Activated B cell treated with CpG ODN at 0.5 μM for 24 hours (primary cell): ENCODE measurements around the gene FAM131B. TPM values are rescaled to one million over a fixed set of nuclear protein-coding genes. Genes with fewer than 3 reads are reported as not detected.

ENCODE experiments used
- total RNA-seq: library from RNA; stranded (reverse); gene quantifications from 2 replicates; pipeline ENCODE4 v1.2.3, GENCODE V29; 2022

Gene FAM131B
- total RNA-seq, 1 donor from 2014 or later: not detected

Other genes starting within 250 kb of the FAM131B start
- not detected in 2 replicates for gene PIP, start 230.6 kb downstream of the FAM131B start, total RNA-seq
- gene TAS2R39, start 179.3 kb downstream of the FAM131B start, total RNA-seq: not detected in 2 replicates
- gene TAS2R40, start 140.7 kb downstream of the FAM131B start, total RNA-seq: not detected in 2 replicates
- gene GSTK1, start 99.3 kb downstream of the FAM131B start, total RNA-seq: 144 and 150 TPM in 2 replicates
- 0.34 and 0.47 TPM in 2 replicates for gene TMEM139, start 77.8 kb downstream of the FAM131B start, total RNA-seq
- 59.5 and 62.2 TPM in 2 replicates for gene CASP2, start 74.4 kb downstream of the FAM131B start, total RNA-seq
- not detected in 2 replicates for gene CLCN1, start 46.6 kb downstream of the FAM131B start, total RNA-seq
- 87.5 and 101 TPM in 2 replicates for gene ZYX, start 18.6 kb upstream of the FAM131B start, total RNA-seq
- gene EPHA1, start 46.1 kb upstream of the FAM131B start, total RNA-seq: not detected in 2 replicates
- gene TAS2R60, start 80.7 kb upstream of the FAM131B start, total RNA-seq: not detected in 2 replicates
- gene TAS2R41, start 115.2 kb upstream of the FAM131B start, total RNA-seq: not detected in 2 replicates
- not detected in 2 replicates for gene CTAGE15, start 209.1 kb upstream of the FAM131B start, total RNA-seq